K562 (cell line): ENCODE measurements around the gene SETD1B. TPM values are rescaled to one million over a fixed set of nuclear protein-coding genes. Genes with fewer than 3 reads are reported as not detected.

Experiments used
- ARHGAP35 ChIP-seq: fragments of 450-650 bp; IDR thresholded peaks from 2 replicates; pipeline ENCODE4 v1.6.1; 2018; ENCODE audit not compliant: partially characterized antibody
- CREB3 ChIP-seq: fragments of 450-650 bp; conservative IDR thresholded peaks from 2 replicates; pipeline ENCODE4 v1.6.1; 2016; ENCODE audit warnings: missing genetic modification characterization, low read depth, mild to moderate bottlenecking, missing compliant biosample characterization, moderate library complexity
- GMEB1 ChIP-seq: fragments of 250-450 bp; sonication (Bioruptor Pico); IDR thresholded peaks from 2 replicates; pipeline ENCODE4 v1.4.0; 2020; ENCODE audit warnings: mild to moderate bottlenecking
- HDAC1 ChIP-seq, 2 experiments: fragments of 450-650 bp; IDR thresholded peaks; 2 replicates each; pipeline ENCODE4 v1.6.1; 2016 to 2017; ENCODE audit warnings: inconsistent platforms in 1 of 2, mild to moderate bottlenecking in 1 of 2, moderate library complexity in 1 of 2
- KLF13 ChIP-seq: fragments of 450-650 bp; IDR thresholded peaks from 2 replicates; pipeline ENCODE4 v1.6.1; 2016; ENCODE audit warnings: missing genetic modification characterization, low read depth, mild to moderate bottlenecking, missing compliant biosample characterization, moderate library complexity, borderline replicate concordance
- MYBL2 ChIP-seq, 2 experiments: fragments of 450-650 bp in 1 of 2; sonication (generic) in 1 of 2; formaldehyde crosslinking in 1 of 2; IDR thresholded peaks; 2 replicates each; pipeline versions ENCODE4 v1.6.1 to v1.8.1; 2017 to 2022; ENCODE audit warnings: borderline replicate concordance in 1 of 2, inconsistent platforms in 1 of 2, low read depth in 1 of 2, mild to moderate bottlenecking in 1 of 2, missing genetic modification reagents in 1 of 2, moderate library complexity in 1 of 2
- MYC ChIP-seq, 2 experiments: fragments of 250-450 bp in 1 of 2; sonication (Bioruptor Pico) in 1 of 2; IDR thresholded peaks; 2 replicates each; pipeline versions ENCODE4 v1.5.1 to v1.6.1; 2012 to 2021; ENCODE audit warnings: low read depth in 2 of 2, borderline replicate concordance in 1 of 2, improper control_type of control experiment in 1 of 2, low read length in 1 of 2, mild to moderate bottlenecking in 1 of 2, moderate library complexity in 1 of 2
- NFE2 ChIP-seq: IDR thresholded peaks from 2 replicates; pipeline ENCODE4 v1.6.1; 2014; ENCODE audit warnings: antibody characterized with exemption, low read depth
- POLR2AphosphoS2 ChIP-seq: IDR thresholded peaks from 2 replicates; pipeline ENCODE4 v1.6.1; 2012; ENCODE audit warnings: low read length, improper control_type of control experiment
- RBBP5 ChIP-seq: fragments of 200-600 bp; sonication (generic); IDR thresholded peaks from 2 replicates; pipeline ENCODE4 v1.6.1; 2012; ENCODE audit warnings: borderline replicate concordance, mild to moderate bottlenecking, low read length, control low read depth, inconsistent platforms; ENCODE audit not compliant: insufficient read depth, poor library complexity, severe bottlenecking
- SETDB1 ChIP-seq: IDR thresholded peaks from one replicate; pipeline ENCODE4 v1.6.1; 2012; ENCODE audit warnings: low read length, control low read depth, inconsistent platforms
- SMARCB1 ChIP-seq: IDR thresholded peaks from 2 replicates; pipeline ENCODE4 v1.6.1; 2011; ENCODE audit warnings: improper control_type of control experiment, low read depth; ENCODE audit not compliant: insufficient read length
- SNRNP70 ChIP-seq: fragments of 200-400 bp; formaldehyde crosslinking; optimal IDR thresholded peaks from 2 replicates; pipeline ENCODE3; 2017; ENCODE audit warnings: low read depth, low read length
- TCFL5 ChIP-seq: fragments of 250-450 bp; sonication (Bioruptor Pico); conservative IDR thresholded peaks from 2 replicates; pipeline ENCODE4 v1.6.1; 2021; ENCODE audit warnings: mild to moderate bottlenecking, moderate library complexity, matching md5 sums
- YBX1 ChIP-seq: fragments of 450-650 bp; IDR thresholded peaks from 2 replicates; pipeline ENCODE4 v1.7.1; 2016; ENCODE audit warnings: mild to moderate bottlenecking
- ZNF174 ChIP-seq: fragments of 250-450 bp; sonication (Bioruptor Pico); IDR thresholded peaks from 2 replicates; pipeline ENCODE4 v1.4.0; 2020; ENCODE audit warnings: mild to moderate bottlenecking
- ZNF589 ChIP-seq: fragments of 200-800 bp; sonication (Bioruptor generic); IDR thresholded peaks from 2 replicates; pipeline ENCODE4 v1.6.1; 2016; ENCODE audit warnings: low read depth, missing genetic modification characterization, missing compliant biosample characterization
- polyA plus RNA-seq, 8 experiments: library from polyadenylated mRNA; depleted of rRNA in 4 of 8; stranded (reverse) in 5 of 8; unstranded in 3 of 8; fragments of >200 nt; fragmentation: Nextera tagmentation in 2 of 8; fragmentation: Illumina TruSeq in 1 of 8; extraction: Ambion mirVana in 2 of 8; extraction: Trizol in 1 of 8; gene quantifications; 2 replicates each; pipeline versions ENCODE4 v1.2.1 to v1.2.3, GENCODE V29; 2011 to 2014; ENCODE audit warnings: inconsistent platforms in 1 of 8, missing spikeins in 1 of 8
- total RNA-seq, 7 experiments: library from RNA; depleted of rRNA in 6 of 7; stranded (reverse); fragments of >200 nt in 6 of 7; fragmentation: Illumina TruSeq in 2 of 7; extraction: Trizol in 2 of 7; gene quantifications; 2 replicates each; pipeline versions ENCODE4 v1.2.1 to v1.2.3, GENCODE V29; 2011 to 2021; ENCODE audit warnings: low replicate concordance in 1 of 7

The SETD1B gene
- total and polyA plus RNA-seq, 9 of the 15 experiments (the other 6 are each of a cell fraction or from before 2014, with no cell fraction given) = 0.48 to 26.6 (median 2.3) TPM

- TF ChIP-seq MYBL2 (IDR thresholded peaks at IDR 0.05; ENCODE audit: low read depth) = no peak
- TF ChIP-seq MYBL2 (CRISPR knock-in tag; IDR thresholded peaks at IDR 0.05; ENCODE audit: borderline replicate concordance) = no peak
- TF ChIP-seq CREB3 (tag) = 0 out of 2 replicates have a peak, but pooled peaks have one; percentile 42
- TF ChIP-seq MYC (IDR thresholded peaks at IDR 0.05; ENCODE audit: low read depth, low read length) = 0 out of 2 replicates have a peak, but pooled peaks have one; percentile 23
- TF ChIP-seq MYC (CRISPR knock-in tag; IDR thresholded peaks at IDR 0.05; ENCODE audit: borderline replicate concordance, low read depth) = no peak
- 0 out of 2 replicates have a peak, but pooled peaks have one; percentile 30 for TF ChIP-seq POLR2AphosphoS2
- no peak for TF ChIP-seq YBX1
- no peak for TF ChIP-seq TCFL5 (CRISPR knock-in tag)
- peak; percentile 7 for TF ChIP-seq RBBP5
- TF ChIP-seq SETDB1 = no peak
- no peak for TF ChIP-seq GMEB1 (CRISPR knock-in tag)
- TF ChIP-seq ARHGAP35 = no peak
- TF ChIP-seq ZNF589 = peak; percentile 1; the same call in 1 of the 2 replicates
- peak in 1 of 2 experiments; percentile 33; a peak in 1 of 4 replicates for TF ChIP-seq HDAC1 (IDR thresholded peaks at IDR 0.05)
- TF ChIP-seq KLF13 (tag) = peak; percentile 42; the same call in 1 of the 2 replicates
- no peak for TF ChIP-seq SNRNP70
- TF ChIP-seq NFE2 = peak; percentile 27; the same call in 1 of the 2 replicates
- TF ChIP-seq ZNF174 (CRISPR knock-in tag) = no peak
- TF ChIP-seq SMARCB1 = no peak
Measured at GRCh38 chr12:121799156-121799841, 4.5 kb upstream of the SETD1B start (continued).
